MCF 10A (cell line): ENCODE measurements around the gene MUC16. TPM values are rescaled to one million over a fixed set of nuclear protein-coding genes. Genes with fewer than 3 reads are reported as not detected.

Experiments
- BruUV-seq: library from RNA; stranded (reverse); fragments of 400-500 nt; replicated peaks from 2 replicates; lab custom pipeline; 2021; lab: Mats Ljungman, UMichigan
- CTCF ChIA-PET: fragments of 300-600 bp; sonication (Branson Sonifier 250); formaldehyde crosslinking; extraction: SDS; loops from one replicate; lab custom pipeline; 2021; ENCODE audit warnings: antibody characterized with exemption, inconsistent platforms; lab: Yijun Ruan, JAX
- POLR2A ChIA-PET: fragments of 300-600, 350-650 bp; sonication (Branson Sonifier 250); formaldehyde crosslinking; extraction: SDS; loops from one replicate; lab custom pipeline; 2020; ENCODE audit warnings: antibody characterized with exemption, inconsistent platforms; lab: Yijun Ruan, JAX
- DNase-seq: peaks from one replicate; pipeline ENCODE4 v3.0.0-alpha.2; 2018; ENCODE audit not compliant: unreplicated experiment
- H3K27ac Mint-ChIP-seq: one replicate; pipeline ENCODE4 v1.8.0; 2022; ENCODE audit warnings: mild to moderate bottlenecking, low read depth, mixed read lengths; ENCODE audit not compliant: unreplicated experiment
- H3K27me3 Mint-ChIP-seq: one replicate; pipeline ENCODE4 v1.8.0; 2022; ENCODE audit warnings: mixed read lengths; ENCODE audit not compliant: insufficient read depth, unreplicated experiment
- H3K36me3 Mint-ChIP-seq: one replicate; pipeline ENCODE4 v1.8.0; 2022; ENCODE audit warnings: mild to moderate bottlenecking, moderate library complexity, mixed read lengths; ENCODE audit not compliant: insufficient read depth, unreplicated experiment
- H3K4me1 Mint-ChIP-seq: one replicate; pipeline ENCODE4 v1.8.0; 2022; ENCODE audit warnings: mixed read lengths; ENCODE audit not compliant: insufficient read depth, unreplicated experiment
- H3K4me3 Mint-ChIP-seq: one replicate; pipeline ENCODE4 v1.8.0; 2022; ENCODE audit warnings: mild to moderate bottlenecking, moderate library complexity, mixed read lengths; ENCODE audit not compliant: unreplicated experiment
- H3K9me3 Mint-ChIP-seq: one replicate; pipeline ENCODE4 v1.8.0; 2022; ENCODE audit warnings: mixed read lengths; ENCODE audit not compliant: unreplicated experiment
- CTCF ChIP-seq: fragments of 200-600 bp; IDR thresholded peaks from one replicate; pipeline ENCODE4 v1.8.0; 2022; ENCODE audit warnings: antibody characterized with exemption, mild to moderate bottlenecking; ENCODE audit not compliant: unreplicated experiment
- intact Hi-C: fragments of 100-400 bp; cut with micrococcal nuclease; formaldehyde crosslinking; loops from 2 replicates; pipeline ENCODE4 v1.14.1; 2022
- total RNA-seq: library from RNA; stranded (reverse); gene quantifications from 2 replicates; pipeline ENCODE4 v1.2.3, GENCODE V29; 2022

Gene MUC16
- total RNA-seq, 1 experiment from 2014 or later: 0.05 TPM

- peaks cover 13% of the 10 kb centered on the region for H3K9me3 Mint-ChIP-seq
- no peak for DNase-seq
- intact Hi-C loops: no loop called here
- peaks cover 9% of the 10 kb centered on the region for H3K4me1 Mint-ChIP-seq
- BruUV-seq: no TSS peak
- ChIA-PET POLR2A (interaction anchor here (0.7 to 1.2 kb wide), 2 partner anchors 8 to 9 kb away, joined by 3 read pairs; no protein-coding TSS in a partner anchor), CTCF (no interaction called here)
- H3K27me3 Mint-ChIP-seq: no peaks in the 10 kb centered on the region
- no peak overlapping the region for H3K4me3 Mint-ChIP-seq
- no peak for TF ChIP-seq CTCF
- no peaks in the 10 kb centered on the region for H3K36me3 Mint-ChIP-seq
- H3K27ac Mint-ChIP-seq: no peak overlapping the region
These were observed 36.5 kb upstream of the MUC16 start for GRCh38 chr19:9046694-9047093.

- intact Hi-C loops: no loop called here
- Mint-ChIP-seq H3K27ac (no peak overlapping the region), H3K36me3 (no peaks in the 10 kb centered on the region), H3K27me3 (no peaks in the 10 kb centered on the region), H3K4me3 (no peak overlapping the region), H3K9me3 (peaks cover 13% of the 10 kb centered on the region), H3K4me1 (peaks cover 19% of the 10 kb centered on the region)
- BruUV-seq: no TSS peak
- POLR2A ChIA-PET: no interaction called here
- TF ChIP-seq CTCF: no peak
- CTCF ChIA-PET: no interaction called here
- DNase-seq: no peak
These were observed 34.2 kb upstream of the MUC16 start for GRCh38 chr19:9044449-9044848.

DNA sequence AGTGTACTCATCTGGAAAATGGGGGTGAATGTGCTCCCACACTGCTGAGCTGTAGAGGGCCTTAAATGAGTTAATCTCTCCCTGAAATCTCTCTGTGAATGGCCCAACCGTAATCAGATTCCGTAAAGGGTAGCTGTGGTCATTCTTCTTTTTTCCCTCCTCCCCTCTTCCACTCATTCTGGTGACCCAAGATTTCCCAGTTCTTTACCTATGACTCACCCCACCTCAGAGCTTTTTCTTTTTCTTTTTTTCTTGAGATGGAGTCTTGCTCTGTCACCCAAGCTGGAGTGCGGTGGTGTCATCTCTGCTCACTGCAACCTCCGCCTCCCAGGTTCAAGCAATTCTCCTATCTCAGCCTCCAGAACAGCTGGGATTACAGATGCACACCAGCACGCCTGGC, 33.3 kb upstream of the MUC16 start:
- H3K4me3 Mint-ChIP-seq: no peak overlapping the region
- H3K27me3 Mint-ChIP-seq: no peaks in the 10 kb centered on the region
- H3K27ac Mint-ChIP-seq: no peak overlapping the region
- TF ChIP-seq CTCF: no peak
- intact Hi-C loops: no loop called here
- H3K9me3 Mint-ChIP-seq: peaks cover 13% of the 10 kb centered on the region
- POLR2A ChIA-PET: no interaction called here
- CTCF ChIA-PET: interaction anchor here (0.6 kb wide), 1 partner anchor 13 kb away, joined by 3 read pairs; no protein-coding TSS in a partner anchor
- peaks cover 19% of the 10 kb centered on the region for H3K4me1 Mint-ChIP-seq
- BruUV-seq: no TSS peak
- H3K36me3 Mint-ChIP-seq: no peaks in the 10 kb centered on the region
- DNase-seq: no peak

GRCh38 chr19:9041023-9041422, 30.8 kb upstream of the MUC16 start:
- POLR2A ChIA-PET: interaction anchor here (0.6 to 1.5 kb wide), 2 partner anchors 29 to 35 kb away, joined by 3 to 4 read pairs; no protein-coding TSS in a partner anchor

More at GRCh38 chr19:9041023-9041422, 30.8 kb upstream of the MUC16 start:
- no peak for TF ChIP-seq CTCF
- no peak overlapping the region for H3K27ac Mint-ChIP-seq
- no peak overlapping the region for H3K4me3 Mint-ChIP-seq
- H3K27me3 Mint-ChIP-seq: no peaks in the 10 kb centered on the region
- no peaks in the 10 kb centered on the region for H3K36me3 Mint-ChIP-seq
- peaks cover 14% of the 10 kb centered on the region for H3K9me3 Mint-ChIP-seq
- intact Hi-C loops: no loop called here
- peaks cover 10% of the 10 kb centered on the region for H3K4me1 Mint-ChIP-seq
- BruUV-seq: no TSS peak
- DNase-seq: no peak
- CTCF ChIA-PET: interaction anchor here (0.7 kb wide), 1 partner anchor 386 kb away, joined by 3 read pairs; no protein-coding TSS in a partner anchor
